OCI-LY3 (cell line): Measurements from ENCODE around the gene ARHGAP21.

Source experiments
- EZH2phosphoT487 ChIP-seq: fragments of 200-600 bp; shearing (Covaris generic); IDR thresholded peaks from 2 replicates; pipeline ENCODE4 v1.6.1; 2018; ENCODE audit warnings: antibody characterized with exemption, mixed run types, low read depth
- TF ChIP-seq, protein P1 (sequence below): fragments of 200-600, 300-600 bp; sonication (generic); IDR thresholded peaks from 2 replicates; pipeline ENCODE4 v1.5.1; 2014; ENCODE audit warnings: antibody characterized with exemption, low read length, low read depth

- TF ChIP-seq, protein P1, sequence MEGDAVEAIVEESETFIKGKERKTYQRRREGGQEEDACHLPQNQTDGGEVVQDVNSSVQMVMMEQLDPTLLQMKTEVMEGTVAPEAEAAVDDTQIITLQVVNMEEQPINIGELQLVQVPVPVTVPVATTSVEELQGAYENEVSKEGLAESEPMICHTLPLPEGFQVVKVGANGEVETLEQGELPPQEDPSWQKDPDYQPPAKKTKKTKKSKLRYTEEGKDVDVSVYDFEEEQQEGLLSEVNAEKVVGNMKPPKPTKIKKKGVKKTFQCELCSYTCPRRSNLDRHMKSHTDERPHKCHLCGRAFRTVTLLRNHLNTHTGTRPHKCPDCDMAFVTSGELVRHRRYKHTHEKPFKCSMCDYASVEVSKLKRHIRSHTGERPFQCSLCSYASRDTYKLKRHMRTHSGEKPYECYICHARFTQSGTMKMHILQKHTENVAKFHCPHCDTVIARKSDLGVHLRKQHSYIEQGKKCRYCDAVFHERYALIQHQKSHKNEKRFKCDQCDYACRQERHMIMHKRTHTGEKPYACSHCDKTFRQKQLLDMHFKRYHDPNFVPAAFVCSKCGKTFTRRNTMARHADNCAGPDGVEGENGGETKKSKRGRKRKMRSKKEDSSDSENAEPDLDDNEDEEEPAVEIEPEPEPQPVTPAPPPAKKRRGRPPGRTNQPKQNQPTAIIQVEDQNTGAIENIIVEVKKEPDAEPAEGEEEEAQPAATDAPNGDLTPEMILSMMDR: no peak
- no peak for TF ChIP-seq EZH2phosphoT487
These were observed 77.9 kb downstream of the ARHGAP21 start for GRCh38 chr10:24645784-24646183.
